Measurements from ENCODE around the gene OLIG3.

OLIG3 gene

GRCh38 chr6:137495703-137496336, 1.6 kb upstream of the OLIG3 start:
- Histone ChIP-seq H3K27ac (ENCODE audit: low read length) (no peak overlapping the region), H3K27me3 (ENCODE audit: insufficient read depth, low read length, poor library complexity) (no peaks in the 10 kb centered on the region)
- no peak for TF ChIP-seq EZH2 (IDR thresholded peaks at IDR 0.05; ENCODE audit: borderline replicate concordance, low read depth, low read length, severe bottlenecking)
- no peak for TF ChIP-seq CTCF (IDR thresholded peaks at IDR 0.05; ENCODE audit: borderline replicate concordance, extremely low read depth, low read length, poor library complexity, severe bottlenecking)

GRCh38 chr6:137494988-137495702, 951 bp upstream of the OLIG3 start:
- Histone ChIP-seq H3K9me3 (ENCODE audit: insufficient read depth, low read length, severe bottlenecking) (no peaks in the 10 kb centered on the region), H3K27ac (ENCODE audit: low read length) (no peak overlapping the region), H3K4me2 (ENCODE audit: insufficient read depth, low read length) (no peak overlapping the region), H3K36me3 (ENCODE audit: insufficient read depth, low read length) (no peaks in the 10 kb centered on the region), H3K27me3 (ENCODE audit: insufficient read depth, low read length, poor library complexity) (no peaks in the 10 kb centered on the region), H3K9ac (ENCODE audit: low read depth, low read length) (no peak overlapping the region), H4K20me1 (ENCODE audit: insufficient read depth, low read length) (no peaks in the 10 kb centered on the region), H3K4me1 (ENCODE audit: insufficient read depth, low read length) (peaks cover 9% of the 10 kb centered on the region), H2AFZ (ENCODE audit: low read depth, low read length) (no peak overlapping the region), H3K79me2 (ENCODE audit: insufficient read depth, low read length) (no peaks in the 10 kb centered on the region), H3K4me3 (ENCODE audit: low read depth in 1 of 2, low read length in 2 of 2) (no peak overlapping the region)
- ATAC-seq (ENCODE audit: insufficient read depth, low read depth) (no peak), DNase-seq (no peak)
- no peak for TF ChIP-seq EZH2 (IDR thresholded peaks at IDR 0.05; ENCODE audit: borderline replicate concordance, low read depth, low read length, severe bottlenecking)
- TF ChIP-seq CTCF (IDR thresholded peaks at IDR 0.05; ENCODE audit: borderline replicate concordance, extremely low read depth, low read length, poor library complexity, severe bottlenecking), result no peak

More at GRCh38 chr6:137495703-137496336, 1.6 kb upstream of the OLIG3 start:
- no peak overlapping the region for H3K4me2 ChIP-seq (ENCODE audit: insufficient read depth, low read length)
- no peaks in the 10 kb centered on the region for H3K79me2 ChIP-seq (ENCODE audit: insufficient read depth, low read length)
- ATAC-seq (ENCODE audit: insufficient read depth, low read depth), result no peak
- no peak for DNase-seq
- H3K9me3 ChIP-seq (ENCODE audit: insufficient read depth, low read length, severe bottlenecking), result no peaks in the 10 kb centered on the region
- peaks cover 9% of the 10 kb centered on the region for H3K4me1 ChIP-seq (ENCODE audit: insufficient read depth, low read length)
- H2AFZ ChIP-seq (ENCODE audit: low read depth, low read length), result no peak overlapping the region
- no peak overlapping the region for H3K9ac ChIP-seq (ENCODE audit: low read depth, low read length)
- no peaks in the 10 kb centered on the region for H4K20me1 ChIP-seq (ENCODE audit: insufficient read depth, low read length)
- H3K36me3 ChIP-seq (ENCODE audit: insufficient read depth, low read length), result no peaks in the 10 kb centered on the region
- H3K4me3 ChIP-seq (ENCODE audit: low read depth in 1 of 2, low read length in 2 of 2), result no peak overlapping the region

- H3K4me1 ChIP-seq (ENCODE audit: insufficient read depth, low read length), result peaks cover 9% of the 10 kb centered on the region
Measured at GRCh38 chr6:137493218-137494038, 766 bp downstream of the OLIG3 start.

More at GRCh38 chr6:137493218-137494038, 766 bp downstream of the OLIG3 start:
- no peak overlapping the region for H3K4me3 ChIP-seq (ENCODE audit: low read depth in 1 of 2, low read length in 2 of 2)
- peak overlapping the region; percentile 45; the same call in 1 of the 2 replicates for H3K4me2 ChIP-seq (ENCODE audit: insufficient read depth, low read length)
- H2AFZ ChIP-seq (ENCODE audit: low read depth, low read length), result no peak overlapping the region
- ATAC-seq (ENCODE audit: insufficient read depth, low read depth) (no peak), DNase-seq (no peak)
- no peaks in the 10 kb centered on the region for H3K9me3 ChIP-seq (ENCODE audit: insufficient read depth, low read length, severe bottlenecking)
- H3K79me2 ChIP-seq (ENCODE audit: insufficient read depth, low read length), result no peaks in the 10 kb centered on the region
- H3K9ac ChIP-seq (ENCODE audit: low read depth, low read length), result no peak overlapping the region
- no peak overlapping the region for H3K27ac ChIP-seq (ENCODE audit: low read length)
- TF ChIP-seq EZH2 (IDR thresholded peaks at IDR 0.05; ENCODE audit: borderline replicate concordance, low read depth, low read length, severe bottlenecking), result no peak
- no peak for TF ChIP-seq CTCF (IDR thresholded peaks at IDR 0.05; ENCODE audit: borderline replicate concordance, extremely low read depth, low read length, poor library complexity, severe bottlenecking)
- no peaks in the 10 kb centered on the region for H4K20me1 ChIP-seq (ENCODE audit: insufficient read depth, low read length)
- no peaks in the 10 kb centered on the region for H3K36me3 ChIP-seq (ENCODE audit: insufficient read depth, low read length)
- no peaks in the 10 kb centered on the region for H3K27me3 ChIP-seq (ENCODE audit: insufficient read depth, low read length, poor library complexity)

All from DND-41 (cell line).